GM12878 (cell line): Measurements from ENCODE around the gene CERCAM. TPM values are rescaled to one million over a fixed set of nuclear protein-coding genes. Genes with fewer than 3 reads are reported as not detected.
A peak's percentile ranks its signal among the peaks of the same experiment; 100 is the strongest.

ENCODE experiments used
- ATAC-seq: fragments of 200-7000 bp; cut with Tn5 transposase; 3 replicates; pipeline ENCODE4 v1.9.1; 2020; ENCODE audit warnings: mild to moderate bottlenecking, moderate library complexity
- BruUV-seq: library from RNA; stranded (reverse); fragments of 400-500 nt; replicated peaks from 2 replicates; lab custom pipeline; 2021; lab: Mats Ljungman, UMichigan
- CTCF ChIA-PET: fragments of 300-600 bp; sonication (Branson Sonifier 250); formaldehyde crosslinking; extraction: SDS; loops from one replicate; lab custom pipeline; 2021; ENCODE audit warnings: inconsistent platforms; lab: Yijun Ruan, JAX
- POLR2A ChIA-PET: fragments of 350-600 bp; formaldehyde crosslinking; extraction: SDS; loops from one replicate; lab custom pipeline; 2021; ENCODE audit warnings: inconsistent platforms; lab: Charles Lee
- RAD21 ChIA-PET: fragments of 300-600 bp; sonication (Branson Sonifier 250); formaldehyde crosslinking; loops from one replicate; lab custom pipeline; 2023; ENCODE audit warnings: antibody characterized with exemption; ENCODE audit not compliant: unreplicated experiment; lab: Charles Lee
- SMC1A ChIA-PET: fragments of 300-600 bp; sonication (Branson Sonifier 250); formaldehyde crosslinking; loops from one replicate; lab custom pipeline; 2023; ENCODE audit not compliant: unreplicated experiment, uncharacterized antibody; lab: Charles Lee
- DNase-seq: peaks from one replicate; pipeline ENCODE4 v3.0.0-alpha.2; 2011; ENCODE audit warnings: low read depth, low spot score
- FAIRE-seq: peaks from 3 replicates; lab custom pipeline; 2011; peaks lifted over from hg19 to GRCh38; lab: Jason Lieb, UNC
- H2AFZ ChIP-seq: 2 replicates; pipeline ENCODE4 v1.6.0; 2011; ENCODE audit warnings: low read depth, low read length, control low read depth; ENCODE audit not compliant: control insufficient read depth
- H3K27ac ChIP-seq: 2 replicates; pipeline ENCODE4 v1.5.1; 2011; ENCODE audit warnings: control low read depth; ENCODE audit not compliant: control insufficient read depth, insufficient read depth
- H3K27me3 ChIP-seq, 2 experiments: replicated peaks in 1 of 2; 2 replicates each; pipeline versions ENCODE4 v1.6.0 to v1.6.1; 2011; ENCODE audit warnings: low read length in 1 of 2; ENCODE audit not compliant: control insufficient read depth in 2 of 2, insufficient read depth in 2 of 2
- H3K36me3 ChIP-seq, 2 experiments: 2 replicates each; pipeline ENCODE4 v1.5.1; 2011; ENCODE audit warnings: low read length in 1 of 2; ENCODE audit not compliant: control insufficient read depth in 2 of 2, insufficient read depth in 2 of 2
- H3K4me1 ChIP-seq: 2 replicates; pipeline ENCODE4 v1.6.1; 2011; ENCODE audit warnings: mild to moderate bottlenecking, low read length, moderate library complexity, mixed read lengths; ENCODE audit not compliant: control insufficient read depth, insufficient read depth
- H3K4me2 ChIP-seq: 2 replicates; pipeline ENCODE4 v1.6.0; 2011; ENCODE audit warnings: control low read depth; ENCODE audit not compliant: control insufficient read depth, insufficient read depth
- H3K4me3 ChIP-seq: fragments of 200-600 bp; sonication (generic); 2 replicates; pipeline ENCODE4 v1.5.1; 2016
- H3K79me2 ChIP-seq: 2 replicates; pipeline ENCODE4 v1.6.0; 2011; ENCODE audit warnings: low read length; ENCODE audit not compliant: control insufficient read depth, insufficient read depth
- H3K9ac ChIP-seq: 2 replicates; pipeline ENCODE4 v1.8.0; 2011; ENCODE audit warnings: low read length, control low read depth, mixed read lengths; ENCODE audit not compliant: control insufficient read depth, insufficient read depth
- H3K9me3 ChIP-seq: replicated peaks from 3 replicates; pipeline ENCODE4 v1.5.1; 2011; ENCODE audit warnings: mild to moderate bottlenecking, low read length; ENCODE audit not compliant: control insufficient read depth, insufficient read depth
- H4K20me1 ChIP-seq: 2 replicates; pipeline ENCODE4 v1.6.0; 2011; ENCODE audit not compliant: control insufficient read depth, insufficient read depth
- CBFB ChIP-seq: IDR thresholded peaks from 2 replicates; pipeline ENCODE4 v1.6.1; 2016; ENCODE audit warnings: antibody characterized with exemption, low read depth
- CHD2 ChIP-seq: IDR thresholded peaks from 2 replicates; pipeline ENCODE4 v1.6.1; 2011; ENCODE audit warnings: low read depth, low read length, improper control_type of control experiment, borderline replicate concordance
- CHD4 ChIP-seq: fragments of 200-600 bp; sonication (generic); IDR thresholded peaks from 2 replicates; pipeline ENCODE4 v1.6.1; 2016; ENCODE audit warnings: mild to moderate bottlenecking
- HCFC1 ChIP-seq: fragments of 150-350 bp; IDR thresholded peaks from 2 replicates; pipeline ENCODE4 v1.6.1; 2014; ENCODE audit warnings: low read length
- NFIC ChIP-seq: IDR thresholded peaks from 2 replicates; pipeline ENCODE4 v1.6.1; 2012; ENCODE audit warnings: low read depth, mild to moderate bottlenecking, inconsistent platforms, low read length, moderate library complexity
- PAX5 ChIP-seq: IDR thresholded peaks from 2 replicates; pipeline ENCODE4 v1.6.1; 2011; ENCODE audit warnings: low read depth, low read length, borderline replicate concordance
- RAD51 ChIP-seq: fragments of 450-650 bp; IDR thresholded peaks from 2 replicates; pipeline ENCODE4 v1.6.1; 2016; ENCODE audit warnings: moderate library complexity, mild to moderate bottlenecking, inconsistent platforms
- SP1 ChIP-seq: IDR thresholded peaks from one replicate; pipeline ENCODE4 v1.6.1; 2011; ENCODE audit warnings: low read depth, low read length
- SPI1 ChIP-seq: IDR thresholded peaks from 2 replicates; pipeline ENCODE4 v1.6.1; 2011; ENCODE audit warnings: low read depth, mild to moderate bottlenecking, low read length, moderate library complexity, borderline replicate concordance; ENCODE audit not compliant: insufficient read depth
- WGBS: methylation state at CpG from one replicate; pipeline ENCODE4 v1.1.6; 2016; ENCODE audit warnings: low lambda C conversion rate; ENCODE audit not compliant: insufficient replicate concordance, insufficient coverage; ENCODE audit errors: missing lambda C conversion rate; 5-methylcytosine and 5-hydroxymethylcytosine counted together
- in situ Hi-C: fragments of 300-500 bp; cut with MboI; formaldehyde crosslinking; loops from 9 replicates; pipeline ENCODE4 v1.14.3; 2018; ENCODE audit warnings: mixed read lengths
- intact Hi-C: fragments of 100-400 bp; cut with micrococcal nuclease; formaldehyde crosslinking; loops from one replicate; pipeline ENCODE4 v1.14.2; 2022; ENCODE audit not compliant: unreplicated experiment
- polyA plus RNA-seq, 11 experiments: library from polyadenylated mRNA; depleted of rRNA in 4 of 11; unstranded in 6 of 11; stranded (reverse) in 5 of 11; fragments of >200 nt; fragmentation: Nextera tagmentation in 4 of 11; fragmentation: Illumina TruSeq in 1 of 11; extraction: Ambion mirVana in 4 of 11; extraction: Trizol in 1 of 11; gene quantifications; 1 replicate in 1 of 11; 2 replicates in 10 of 11; pipeline versions ENCODE4 v1.2.1 to v1.2.3, GENCODE V29; 2011 to 2016; ENCODE audit warnings: inconsistent platforms in 2 of 11, missing spikeins in 2 of 11, low read depth in 1 of 11
- total RNA-seq, 4 experiments: library from RNA; depleted of rRNA in 3 of 4; stranded (reverse); fragments of >200 nt in 3 of 4; fragmentation: Illumina TruSeq in 1 of 4; extraction: Trizol in 1 of 4; gene quantifications; 2 replicates each; pipeline versions ENCODE4 v1.2.1 to v1.2.3, GENCODE V29; 2013 to 2021
- TF ChIP-seq, protein P1 (sequence below): IDR thresholded peaks from 2 replicates; pipeline ENCODE4 v1.6.1; 2011; ENCODE audit warnings: borderline replicate concordance, low read depth, mild to moderate bottlenecking, moderate library complexity, low read length; ENCODE audit not compliant: insufficient read depth, poor library complexity, severe bottlenecking
- TF ChIP-seq, protein P2 (sequence below): fragments of 450-650 bp; IDR thresholded peaks from 2 replicates; pipeline ENCODE4 v1.6.1; 2017; ENCODE audit warnings: mild to moderate bottlenecking, moderate library complexity

CERCAM gene
- total and polyA plus RNA-seq, 10 of the 15 experiments (the other 5 are each of a cell fraction or from before 2014, with no cell fraction given), result 0.05 to 6.7 (median 0.71) TPM

DNA sequence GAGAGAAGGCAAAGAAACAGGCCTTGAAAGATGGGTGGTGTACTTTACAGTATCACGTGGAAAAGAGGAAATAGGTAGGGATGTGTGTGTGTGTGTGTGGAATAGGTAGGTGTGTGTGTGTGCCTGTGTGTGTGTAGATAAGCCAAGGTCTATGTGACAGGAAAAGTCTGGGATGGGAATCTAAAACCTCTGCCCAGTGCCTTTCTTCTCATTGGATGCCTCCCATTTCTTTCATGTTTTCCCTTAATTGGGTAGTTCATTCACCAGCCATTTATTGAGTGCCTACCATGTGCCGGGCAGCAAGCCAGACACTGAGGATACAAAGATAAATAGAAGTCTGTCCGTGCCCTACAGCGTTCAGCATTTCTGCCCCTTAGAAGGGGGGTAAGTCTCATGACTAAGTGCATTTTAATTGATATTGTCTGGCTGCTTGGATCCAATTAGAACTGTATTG is 48.4 kb upstream of the CERCAM start:
- TF ChIP-seq CHD4, result no peak
- TF ChIP-seq RAD51, result 0 out of 2 replicates have a peak, but pooled peaks have one; percentile 18
- 0 out of 2 replicates have a peak, but pooled peaks have one; percentile 10 for TF ChIP-seq SPI1
- no peak for TF ChIP-seq SP1
- TF ChIP-seq NFIC, result no peak
- H3K9me3 ChIP-seq, result no peaks in the 10 kb centered on the region
- H3K4me2 ChIP-seq, result peak overlapping the region; percentile 79
- SMC1A ChIA-PET, result interaction anchor here (1.5 to 2.7 kb wide), 2 partner anchors 10 to 47 kb away, joined by 4 to 19 read pairs; no protein-coding TSS in a partner anchor
- H3K4me1 ChIP-seq, result no peaks in the 10 kb centered on the region
- in situ Hi-C loops, result no loop called here
- POLR2A ChIA-PET, result interaction anchor here (0.5 to 1.9 kb wide), 6 partner anchors 48 to 351 kb away, joined by 3 to 8 read pairs (median 5); partner anchors contain the start of genes CERCAM, GOLGA2, SPTAN1 and SWI5
- no peak overlapping the region for H2AFZ ChIP-seq
- no peaks in the 10 kb centered on the region for H3K27me3 ChIP-seq
- intact Hi-C loops, result no loop called here
- peak overlapping the region; percentile 99 for H3K4me3 ChIP-seq
- CTCF ChIA-PET, result interaction anchor here (1.6 to 4.0 kb wide), 3 partner anchors 11 to 446 kb away, joined by 4 to 61 read pairs (median 7); partner anchors contain the start of gene ENDOG
- 38% methylated on average over 4 of the region's 4 CpGs for WGBS
- no peaks in the 10 kb centered on the region; a peak in 1 of 4 replicates for H3K36me3 ChIP-seq
- H3K79me2 ChIP-seq, result peaks cover 33% of the 10 kb centered on the region
- H4K20me1 ChIP-seq, result no peaks in the 10 kb centered on the region
- peak overlapping the region; percentile 89; the same call in 1 of the 2 replicates for H3K27ac ChIP-seq
- FAIRE-seq (no peak), DNase-seq (no peak), ATAC-seq (no peak)
- RAD21 ChIA-PET, result interaction anchor here (1.3 to 2.8 kb wide), 3 partner anchors 11 to 77 kb away, joined by 5 to 18 read pairs (median 11); partner anchors contain the start of gene CERCAM
- no TSS peak for BruUV-seq
- peak overlapping the region; percentile 93; the same call in 1 of the 2 replicates for H3K9ac ChIP-seq

DNA sequence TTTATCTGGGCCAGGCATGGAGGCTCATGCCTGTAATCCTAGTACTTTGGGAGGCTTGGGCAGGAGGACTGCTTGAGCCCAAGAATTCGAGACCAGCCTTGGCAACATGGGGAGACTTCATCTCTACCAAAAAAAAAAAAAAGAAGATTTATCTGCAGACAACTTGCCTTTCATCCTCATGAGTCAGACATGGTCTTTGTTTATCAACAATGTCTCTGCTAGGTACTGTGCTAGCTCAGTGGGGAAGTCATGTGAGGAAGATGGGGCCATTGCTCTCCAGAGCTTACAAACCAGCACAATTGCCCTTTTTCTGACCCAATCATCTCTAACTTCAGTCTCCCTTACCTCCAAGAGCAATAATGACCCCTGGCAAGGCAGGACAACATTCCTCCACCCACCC is 47.9 kb upstream of the CERCAM start:
- Histone ChIP-seq H3K36me3 (peaks cover 0 to 1% of the 10 kb centered on the region in 2 experiments; a peak in 1 of 4 replicates), H2AFZ (no peak overlapping the region), H4K20me1 (no peaks in the 10 kb centered on the region), H3K79me2 (peaks cover 33% of the 10 kb centered on the region), H3K9me3 (no peaks in the 10 kb centered on the region), H3K4me2 (peak overlapping the region; percentile 79; the same call in 1 of the 2 replicates), H3K9ac (no peak overlapping the region), H3K27ac (no peak overlapping the region), H3K27me3 (no peaks in the 10 kb centered on the region), H3K4me3 (peak overlapping the region; percentile 99), H3K4me1 (no peaks in the 10 kb centered on the region)
- intact Hi-C loops (no loop called here), in situ Hi-C loops (no loop called here)
- no peak for FAIRE-seq
- no peak for DNase-seq
- no TSS peak for BruUV-seq
- SMC1A ChIA-PET, result no interaction called here
- CTCF ChIA-PET, result interaction anchor here (1.6 to 4.0 kb wide), 2 partner anchors 11 to 445 kb away, joined by 4 to 61 read pairs; partner anchors contain the start of gene ENDOG
- RAD21 ChIA-PET, result interaction anchor here (2.8 kb wide), 1 partner anchor 11 kb away, joined by 18 read pairs; no protein-coding TSS in a partner anchor
- POLR2A ChIA-PET, result no interaction called here
- WGBS, result no CpG with 5 or more reads among the region's 1 CpG
- ATAC-seq, result no peak
- TF ChIP-seq, protein P1, sequence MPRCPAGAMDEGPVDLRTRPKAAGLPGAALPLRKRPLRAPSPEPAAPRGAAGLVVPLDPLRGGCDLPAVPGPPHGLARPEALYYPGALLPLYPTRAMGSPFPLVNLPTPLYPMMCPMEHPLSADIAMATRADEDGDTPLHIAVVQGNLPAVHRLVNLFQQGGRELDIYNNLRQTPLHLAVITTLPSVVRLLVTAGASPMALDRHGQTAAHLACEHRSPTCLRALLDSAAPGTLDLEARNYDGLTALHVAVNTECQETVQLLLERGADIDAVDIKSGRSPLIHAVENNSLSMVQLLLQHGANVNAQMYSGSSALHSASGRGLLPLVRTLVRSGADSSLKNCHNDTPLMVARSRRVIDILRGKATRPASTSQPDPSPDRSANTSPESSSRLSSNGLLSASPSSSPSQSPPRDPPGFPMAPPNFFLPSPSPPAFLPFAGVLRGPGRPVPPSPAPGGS, result no peak
- TF ChIP-seq CBFB, result no peak
- TF ChIP-seq SP1, result no peak
- no peak for TF ChIP-seq RAD51
- TF ChIP-seq PAX5, result no peak
- TF ChIP-seq, protein P2, sequence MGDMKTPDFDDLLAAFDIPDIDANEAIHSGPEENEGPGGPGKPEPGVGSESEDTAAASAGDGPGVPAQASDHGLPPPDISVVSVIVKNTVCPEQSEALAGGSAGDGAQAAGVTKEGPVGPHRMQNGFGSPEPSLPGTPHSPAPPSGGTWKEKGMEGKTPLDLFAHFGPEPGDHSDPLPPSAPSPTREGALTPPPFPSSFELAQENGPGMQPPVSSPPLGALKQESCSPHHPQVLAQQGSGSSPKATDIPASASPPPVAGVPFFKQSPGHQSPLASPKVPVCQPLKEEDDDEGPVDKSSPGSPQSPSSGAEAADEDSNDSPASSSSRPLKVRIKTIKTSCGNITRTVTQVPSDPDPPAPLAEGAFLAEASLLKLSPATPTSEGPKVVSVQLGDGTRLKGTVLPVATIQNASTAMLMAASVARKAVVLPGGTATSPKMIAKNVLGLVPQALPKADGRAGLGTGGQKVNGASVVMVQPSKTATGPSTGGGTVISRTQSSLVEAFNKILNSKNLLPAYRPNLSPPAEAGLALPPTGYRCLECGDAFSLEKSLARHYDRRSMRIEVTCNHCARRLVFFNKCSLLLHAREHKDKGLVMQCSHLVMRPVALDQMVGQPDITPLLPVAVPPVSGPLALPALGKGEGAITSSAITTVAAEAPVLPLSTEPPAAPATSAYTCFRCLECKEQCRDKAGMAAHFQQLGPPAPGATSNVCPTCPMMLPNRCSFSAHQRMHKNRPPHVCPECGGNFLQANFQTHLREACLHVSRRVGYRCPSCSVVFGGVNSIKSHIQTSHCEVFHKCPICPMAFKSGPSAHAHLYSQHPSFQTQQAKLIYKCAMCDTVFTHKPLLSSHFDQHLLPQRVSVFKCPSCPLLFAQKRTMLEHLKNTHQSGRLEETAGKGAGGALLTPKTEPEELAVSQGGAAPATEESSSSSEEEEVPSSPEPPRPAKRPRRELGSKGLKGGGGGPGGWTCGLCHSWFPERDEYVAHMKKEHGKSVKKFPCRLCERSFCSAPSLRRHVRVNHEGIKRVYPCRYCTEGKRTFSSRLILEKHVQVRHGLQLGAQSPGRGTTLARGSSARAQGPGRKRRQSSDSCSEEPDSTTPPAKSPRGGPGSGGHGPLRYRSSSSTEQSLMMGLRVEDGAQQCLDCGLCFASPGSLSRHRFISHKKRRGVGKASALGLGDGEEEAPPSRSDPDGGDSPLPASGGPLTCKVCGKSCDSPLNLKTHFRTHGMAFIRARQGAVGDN, result no peak
- no peak for TF ChIP-seq CHD2
- TF ChIP-seq HCFC1, result no peak
